H9 (cell line): Measurements from ENCODE around the gene CCL11. TPM values are rescaled to one million over a fixed set of nuclear protein-coding genes. Genes with fewer than 3 reads are reported as not detected.

ENCODE experiments used
- DNase-seq: peaks from one replicate; pipeline ENCODE4 v3.0.0-alpha.2; 2017
- H2AFZ ChIP-seq: one replicate; pipeline ENCODE4 v1.6.1; 2013; ENCODE audit warnings: mild to moderate bottlenecking, low read length, control low read depth, moderate library complexity
- H2AK5ac ChIP-seq: 2 replicates; pipeline ENCODE4 v1.6.1; 2013; ENCODE audit warnings: low read length, control low read depth, mixed read lengths; ENCODE audit not compliant: insufficient read length
- H2BK120ac ChIP-seq: one replicate; pipeline ENCODE4 v1.6.1; 2013; ENCODE audit warnings: low read depth, mild to moderate bottlenecking, low read length, control low read depth, inconsistent platforms; ENCODE audit not compliant: poor library complexity, severe bottlenecking
- H2BK12ac ChIP-seq: 2 replicates; pipeline ENCODE4 v1.6.1; 2013; ENCODE audit warnings: low read length, control low read depth, mixed read lengths, low read depth; ENCODE audit not compliant: insufficient read length
- H2BK15ac ChIP-seq: 2 replicates; pipeline ENCODE4 v1.6.1; 2013; ENCODE audit warnings: low read depth, low read length, control low read depth
- H2BK20ac ChIP-seq: one replicate; pipeline ENCODE4 v1.6.1; 2013; ENCODE audit warnings: low read depth, mild to moderate bottlenecking, low read length, control low read depth, inconsistent platforms; ENCODE audit not compliant: poor library complexity, severe bottlenecking
- H2BK5ac ChIP-seq: 2 replicates; pipeline ENCODE4 v1.6.1; 2013; ENCODE audit warnings: low read length, control low read depth, mixed read lengths; ENCODE audit not compliant: insufficient read length
- H3K14ac ChIP-seq: 2 replicates; pipeline ENCODE4 v1.6.1; 2013; ENCODE audit warnings: low read length, control low read depth; ENCODE audit not compliant: insufficient read depth
- H3K18ac ChIP-seq: 2 replicates; pipeline ENCODE4 v1.6.1; 2013; ENCODE audit warnings: low read depth, mild to moderate bottlenecking, mixed read lengths, low read length, control low read depth; ENCODE audit not compliant: insufficient read length
- H3K23ac ChIP-seq: 2 replicates; pipeline ENCODE4 v1.6.1; 2013; ENCODE audit warnings: low read length, control low read depth, mixed read lengths, low read depth; ENCODE audit not compliant: insufficient read length
- H3K23me2 ChIP-seq: 2 replicates; pipeline ENCODE4 v1.6.1; 2013; ENCODE audit warnings: low read depth, mild to moderate bottlenecking, mixed read lengths, low read length, control low read depth; ENCODE audit not compliant: insufficient read length, poor library complexity, severe bottlenecking
- H3K27ac ChIP-seq: 2 replicates; pipeline ENCODE4 v1.5.1; 2013; ENCODE audit warnings: low read length, control low read depth, mixed read lengths, low read depth; ENCODE audit not compliant: insufficient read length
- H3K27me3 ChIP-seq: 2 replicates; pipeline ENCODE4 v1.6.1; 2013; ENCODE audit warnings: low read length, control low read depth, inconsistent platforms; ENCODE audit not compliant: insufficient read depth
- H3K4ac ChIP-seq: 2 replicates; pipeline ENCODE4 v1.6.1; 2013; ENCODE audit warnings: low read depth, mild to moderate bottlenecking, control low read depth, inconsistent platforms, low read length, moderate library complexity
- H3K4me1 ChIP-seq: 2 replicates; pipeline ENCODE4 v1.6.1; 2013; ENCODE audit warnings: low read length, control low read depth, inconsistent platforms; ENCODE audit not compliant: insufficient read depth
- H3K4me2 ChIP-seq: 2 replicates; pipeline ENCODE4 v1.6.1; 2013; ENCODE audit warnings: low read length, control low read depth, mixed read lengths; ENCODE audit not compliant: insufficient read length, insufficient read depth
- H3K56ac ChIP-seq: 2 replicates; pipeline ENCODE4 v1.6.1; 2013; ENCODE audit warnings: low read depth, mild to moderate bottlenecking, mixed read lengths, low read length, control low read depth; ENCODE audit not compliant: insufficient read length
- H3K79me1 ChIP-seq: 2 replicates; pipeline ENCODE4 v1.6.1; 2013; ENCODE audit warnings: low read depth, mild to moderate bottlenecking, moderate library complexity, low read length, control low read depth, inconsistent platforms; ENCODE audit not compliant: insufficient read depth, poor library complexity, severe bottlenecking
- H3K79me2 ChIP-seq: 2 replicates; pipeline ENCODE4 v1.6.1; 2013; ENCODE audit warnings: low read length, control low read depth, inconsistent platforms; ENCODE audit not compliant: insufficient read depth
- H3K9ac ChIP-seq: 2 replicates; pipeline ENCODE4 v1.6.1; 2013; ENCODE audit warnings: low read length, control low read depth, mixed read lengths; ENCODE audit not compliant: insufficient read length; ENCODE audit errors: extremely low read depth
- H3K9me3 ChIP-seq: one replicate; pipeline ENCODE4 v1.6.1; 2013; ENCODE audit warnings: low read depth, low read length, inconsistent platforms; ENCODE audit not compliant: control insufficient read depth
- H3T11ph ChIP-seq: one replicate; pipeline ENCODE4 v1.6.1; 2013; ENCODE audit warnings: mild to moderate bottlenecking, low read length, control low read depth, inconsistent platforms
- H4K20me1 ChIP-seq: one replicate; pipeline ENCODE4 v1.6.1; 2013; ENCODE audit not compliant: control insufficient read depth, insufficient read length, insufficient read depth
- H4K5ac ChIP-seq: 2 replicates; pipeline ENCODE4 v1.6.1; 2013; ENCODE audit warnings: low read depth, mild to moderate bottlenecking, mixed read lengths, low read length, control low read depth; ENCODE audit not compliant: insufficient read length
- H4K8ac ChIP-seq: replicated peaks from 2 replicates; pipeline ENCODE4 v1.6.1; 2013; ENCODE audit warnings: low read length, control low read depth, mixed read lengths, low read depth; ENCODE audit not compliant: insufficient read length
- H4K91ac ChIP-seq: 2 replicates; pipeline ENCODE4 v1.6.1; 2013; ENCODE audit warnings: low read depth, mild to moderate bottlenecking, moderate library complexity, mixed read lengths, low read length, control low read depth; ENCODE audit not compliant: insufficient read length
- H3K27ac Mint-ChIP-seq, 3 experiments: 2 replicates in 2 of 3; 3 replicates in 1 of 3; pipeline ENCODE4 v1.8.0; 2020 to 2021; ENCODE audit warnings: mixed read lengths in 3 of 3, mild to moderate bottlenecking in 1 of 3, moderate library complexity in 1 of 3
- H3K27me3 Mint-ChIP-seq: 2 replicates; pipeline ENCODE4 v1.8.0; 2021; ENCODE audit warnings: low read depth, mild to moderate bottlenecking, moderate library complexity, mixed read lengths
- H3K36me3 Mint-ChIP-seq, 3 experiments: 2 replicates in 2 of 3; 3 replicates in 1 of 3; pipeline ENCODE4 v1.8.0; 2020 to 2021; ENCODE audit warnings: low read depth in 3 of 3, mixed read lengths in 3 of 3; ENCODE audit not compliant: insufficient read depth in 1 of 3
- H3K4me1 Mint-ChIP-seq, 2 experiments: 2 replicates each; pipeline ENCODE4 v1.8.0; 2020; ENCODE audit warnings: mixed read lengths in 2 of 2
- H3K4me3 Mint-ChIP-seq, 2 experiments: 2 replicates in 1 of 2; 3 replicates in 1 of 2; pipeline ENCODE4 v1.8.0; 2020 to 2021; ENCODE audit warnings: mild to moderate bottlenecking in 2 of 2, mixed read lengths in 2 of 2, moderate library complexity in 1 of 2
- H3K9me3 Mint-ChIP-seq, 2 experiments: 2 replicates in 1 of 2; 3 replicates in 1 of 2; pipeline ENCODE4 v1.8.0; 2020; ENCODE audit warnings: mild to moderate bottlenecking in 2 of 2, mixed read lengths in 2 of 2, moderate library complexity in 1 of 2
- CTCF ChIP-seq: fragments of 200-600 bp; sonication (generic); conservative IDR thresholded peaks from 3 replicates; pipeline ENCODE4 v1.8.0; 2021; ENCODE audit warnings: antibody characterized with exemption, mild to moderate bottlenecking
- WGBS: extraction: QIAGEN DNeasy Blood & Tissue Kit; methylation state at CpG from one replicate; pipeline ENCODE4 v1.1.7; 2013; ENCODE audit warnings: missing lambda C conversion rate, low lambda C conversion rate, mixed read lengths; ENCODE audit not compliant: insufficient read length; ENCODE audit errors: extremely low coverage; 5-methylcytosine and 5-hydroxymethylcytosine counted together
- total RNA-seq: library from RNA; stranded (reverse); gene quantifications from 2 replicates; pipeline ENCODE4 v1.2.1, GENCODE V29; 2021

CCL11 gene
- total RNA-seq, 1 experiment from 2014 or later = not detected

DNA sequence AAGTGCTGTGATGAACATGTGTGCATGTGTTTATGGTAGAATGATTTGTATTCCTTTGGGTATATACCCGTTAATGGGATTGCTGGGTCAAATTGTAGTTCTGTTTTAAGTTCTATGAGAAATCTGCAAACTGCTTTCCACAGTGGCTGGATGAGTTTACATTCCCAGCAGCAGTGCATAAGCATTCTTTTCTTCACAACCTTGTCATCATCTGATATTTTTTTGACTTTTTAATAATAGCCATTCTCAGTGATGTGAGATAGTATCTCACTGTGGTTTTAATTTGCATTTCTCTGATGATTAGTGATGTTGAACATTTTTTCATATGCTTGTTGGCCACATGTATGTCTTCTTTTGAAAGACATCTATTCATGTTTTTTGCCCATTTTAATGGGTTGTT is 52.2 kb downstream of the CCL11 start:
- no peak overlapping the region for H3K23ac ChIP-seq
- H3K79me2 ChIP-seq = no peaks in the 10 kb centered on the region
- no peak overlapping the region for H3T11ph ChIP-seq
- Mint-ChIP-seq H3K36me3 (no peaks in the 10 kb centered on the region), H3K9me3 (peaks cover 0 to 3% of the 10 kb centered on the region in 2 experiments; a peak in 2 of 5 replicates), H3K27ac (no peak overlapping the region), H3K4me1 (no peaks in the 10 kb centered on the region), H3K27me3 (peaks cover 9% of the 10 kb centered on the region), H3K4me3 (no peak overlapping the region)
- no peaks in the 10 kb centered on the region for H3K79me1 ChIP-seq
- H3K4me1 ChIP-seq = no peaks in the 10 kb centered on the region
- H3K27me3 ChIP-seq = no peaks in the 10 kb centered on the region
- H2BK12ac ChIP-seq = no peak overlapping the region
- no peak overlapping the region for H2BK15ac ChIP-seq
- H3K27ac ChIP-seq = no peak overlapping the region
- H4K5ac ChIP-seq = no peak overlapping the region
- H3K9me3 ChIP-seq = no peaks in the 10 kb centered on the region
- H2AFZ ChIP-seq = no peak overlapping the region
- TF ChIP-seq CTCF = no peak
- H3K18ac ChIP-seq = no peak overlapping the region
- no peak overlapping the region for H3K4ac ChIP-seq
- no CpG with 5 or more reads among the region's 1 CpG for WGBS
- H3K14ac ChIP-seq = no peak overlapping the region
- no peak for DNase-seq
- H4K91ac ChIP-seq = no peak overlapping the region
- H2BK5ac ChIP-seq = no peak overlapping the region
- no peak overlapping the region for H3K4me2 ChIP-seq
- H4K20me1 ChIP-seq = no peaks in the 10 kb centered on the region
- no peak overlapping the region for H2AK5ac ChIP-seq
- no peak overlapping the region for H3K9ac ChIP-seq
- H2BK20ac ChIP-seq = no peak overlapping the region
- H3K23me2 ChIP-seq = no peaks in the 10 kb centered on the region
- no peak overlapping the region for H3K56ac ChIP-seq
- H4K8ac ChIP-seq = no peak overlapping the region
- no peak overlapping the region for H2BK120ac ChIP-seq

Other genes with a start within 250 kb of the CCL11 start
- 1.4 and 1.6 TPM in 2 replicates for gene CCL2, start 30.5 kb upstream of the CCL11 start, total RNA-seq
- gene CCL7, start 15.5 kb upstream of the CCL11 start, total RNA-seq = not detected in 2 replicates
- gene CCL8, start 33.7 kb downstream of the CCL11 start, total RNA-seq = not detected in 2 replicates
- gene CCL13, start 70.7 kb downstream of the CCL11 start, total RNA-seq = not detected in 2 replicates
- gene CCL1, start 77.5 kb downstream of the CCL11 start, total RNA-seq = not detected in 2 replicates